GM12878 (cell line): Measurements from ENCODE around the gene NDC80. TPM values are rescaled to one million over a fixed set of nuclear protein-coding genes. Genes with fewer than 3 reads are reported as not detected.

Experiments used
- ATAC-seq: fragments of 200-7000 bp; cut with Tn5 transposase; 3 replicates; pipeline ENCODE4 v1.9.1; 2020; ENCODE audit warnings: mild to moderate bottlenecking, moderate library complexity
- BruUV-seq: library from RNA; stranded (reverse); fragments of 400-500 nt; replicated peaks from 2 replicates; lab custom pipeline; 2021; lab: Mats Ljungman, UMichigan
- CTCF ChIA-PET: fragments of 300-600 bp; sonication (Branson Sonifier 250); formaldehyde crosslinking; extraction: SDS; loops from one replicate; lab custom pipeline; 2021; ENCODE audit warnings: inconsistent platforms; lab: Yijun Ruan, JAX
- POLR2A ChIA-PET: fragments of 350-600 bp; formaldehyde crosslinking; extraction: SDS; loops from one replicate; lab custom pipeline; 2021; ENCODE audit warnings: inconsistent platforms; lab: Charles Lee
- RAD21 ChIA-PET: fragments of 300-600 bp; sonication (Branson Sonifier 250); formaldehyde crosslinking; loops from one replicate; lab custom pipeline; 2023; ENCODE audit warnings: antibody characterized with exemption; ENCODE audit not compliant: unreplicated experiment; lab: Charles Lee
- SMC1A ChIA-PET: fragments of 300-600 bp; sonication (Branson Sonifier 250); formaldehyde crosslinking; loops from one replicate; lab custom pipeline; 2023; ENCODE audit not compliant: unreplicated experiment, uncharacterized antibody; lab: Charles Lee
- DNase-seq: peaks from one replicate; pipeline ENCODE4 v3.0.0-alpha.2; 2011; ENCODE audit warnings: low read depth, low spot score
- FAIRE-seq: peaks from 3 replicates; lab custom pipeline; 2011; peaks lifted over from hg19 to GRCh38; lab: Jason Lieb, UNC
- H2AFZ ChIP-seq: 2 replicates; pipeline ENCODE4 v1.6.0; 2011; ENCODE audit warnings: low read depth, low read length, control low read depth; ENCODE audit not compliant: control insufficient read depth
- H3K27ac ChIP-seq: 2 replicates; pipeline ENCODE4 v1.5.1; 2011; ENCODE audit warnings: control low read depth; ENCODE audit not compliant: control insufficient read depth, insufficient read depth
- H3K27me3 ChIP-seq, 2 experiments: replicated peaks in 1 of 2; 2 replicates each; pipeline versions ENCODE4 v1.6.0 to v1.6.1; 2011; ENCODE audit warnings: low read length in 1 of 2; ENCODE audit not compliant: control insufficient read depth in 2 of 2, insufficient read depth in 2 of 2
- H3K36me3 ChIP-seq, 2 experiments: 2 replicates each; pipeline ENCODE4 v1.5.1; 2011; ENCODE audit warnings: low read length in 1 of 2; ENCODE audit not compliant: control insufficient read depth in 2 of 2, insufficient read depth in 2 of 2
- H3K4me1 ChIP-seq: 2 replicates; pipeline ENCODE4 v1.6.1; 2011; ENCODE audit warnings: mild to moderate bottlenecking, low read length, moderate library complexity, mixed read lengths; ENCODE audit not compliant: control insufficient read depth, insufficient read depth
- H3K4me2 ChIP-seq: 2 replicates; pipeline ENCODE4 v1.6.0; 2011; ENCODE audit warnings: control low read depth; ENCODE audit not compliant: control insufficient read depth, insufficient read depth
- H3K4me3 ChIP-seq: fragments of 200-600 bp; sonication (generic); 2 replicates; pipeline ENCODE4 v1.5.1; 2016
- H3K79me2 ChIP-seq: 2 replicates; pipeline ENCODE4 v1.6.0; 2011; ENCODE audit warnings: low read length; ENCODE audit not compliant: control insufficient read depth, insufficient read depth
- H3K9ac ChIP-seq: 2 replicates; pipeline ENCODE4 v1.8.0; 2011; ENCODE audit warnings: low read length, control low read depth, mixed read lengths; ENCODE audit not compliant: control insufficient read depth, insufficient read depth
- H3K9me3 ChIP-seq: replicated peaks from 3 replicates; pipeline ENCODE4 v1.5.1; 2011; ENCODE audit warnings: mild to moderate bottlenecking, low read length; ENCODE audit not compliant: control insufficient read depth, insufficient read depth
- H4K20me1 ChIP-seq: 2 replicates; pipeline ENCODE4 v1.6.0; 2011; ENCODE audit not compliant: control insufficient read depth, insufficient read depth
- ATF3 ChIP-seq: IDR thresholded peaks from 2 replicates; pipeline ENCODE4 v1.6.1; 2011; ENCODE audit warnings: low read depth, mild to moderate bottlenecking, low read length, moderate library complexity, borderline replicate concordance; ENCODE audit errors: extremely low read depth
- CEBPB ChIP-seq, 2 experiments: fragments of 150-350 bp in 1 of 2; IDR thresholded peaks; 2 replicates each; pipeline ENCODE4 v1.6.1; 2012 to 2014; ENCODE audit warnings: low read depth in 2 of 2, low read length in 2 of 2, borderline replicate concordance in 1 of 2, inconsistent platforms in 1 of 2
- CHD2 ChIP-seq: IDR thresholded peaks from 2 replicates; pipeline ENCODE4 v1.6.1; 2011; ENCODE audit warnings: low read depth, low read length, improper control_type of control experiment, borderline replicate concordance
- CTCF ChIP-seq, 3 experiments: IDR thresholded peaks in 2 of 3; conservative IDR thresholded peaks in 1 of 3; 2 replicates each; pipeline ENCODE4 v1.5.1; 2011; ENCODE audit warnings: low read depth in 3 of 3, low read length in 3 of 3, mild to moderate bottlenecking in 3 of 3, control low read depth in 2 of 3, moderate library complexity in 2 of 3, inconsistent platforms in 1 of 3, mixed read lengths in 1 of 3; ENCODE audit not compliant: control insufficient read depth in 2 of 3, insufficient read depth in 1 of 3; ENCODE audit errors: extremely low read depth in 1 of 3
- EZH2 ChIP-seq: IDR thresholded peaks from 2 replicates; pipeline ENCODE4 v1.6.1; 2012; ENCODE audit warnings: low read depth, mild to moderate bottlenecking, control low read depth, inconsistent platforms, low read length, borderline replicate concordance; ENCODE audit not compliant: control insufficient read depth
- HCFC1 ChIP-seq: fragments of 150-350 bp; IDR thresholded peaks from 2 replicates; pipeline ENCODE4 v1.6.1; 2014; ENCODE audit warnings: low read length
- IKZF2 ChIP-seq, 2 experiments: fragments of 450-650 bp; IDR thresholded peaks; 2 replicates each; pipeline ENCODE4 v1.6.1; 2017; ENCODE audit warnings: mild to moderate bottlenecking in 2 of 2, moderate library complexity in 2 of 2
- JUNB ChIP-seq: IDR thresholded peaks from 2 replicates; pipeline ENCODE4 v1.6.1; 2016; ENCODE audit warnings: antibody characterized with exemption, mild to moderate bottlenecking
- MTA2 ChIP-seq: fragments of 450-650 bp; IDR thresholded peaks from 2 replicates; pipeline ENCODE4 v1.6.1; 2016; ENCODE audit warnings: low read depth, mild to moderate bottlenecking, moderate library complexity
- NFYB ChIP-seq: IDR thresholded peaks from 2 replicates; pipeline ENCODE4 v1.6.1; 2011; ENCODE audit warnings: low read depth, mild to moderate bottlenecking, low read length, improper control_type of control experiment, moderate library complexity; ENCODE audit not compliant: insufficient read depth
- SKIL ChIP-seq: fragments of 450-650 bp; IDR thresholded peaks from 2 replicates; pipeline ENCODE4 v1.6.1; 2017; ENCODE audit warnings: mild to moderate bottlenecking, low read depth, inconsistent platforms; ENCODE audit not compliant: poor library complexity, severe bottlenecking
- STAT1 ChIP-seq: fragments of 450-650 bp; conservative IDR thresholded peaks from 2 replicates; pipeline ENCODE4 v1.6.1; 2014; ENCODE audit warnings: antibody characterized with exemption, mild to moderate bottlenecking
- TCF12 ChIP-seq: IDR thresholded peaks from 2 replicates; pipeline ENCODE4 v1.6.1; 2011; ENCODE audit warnings: low read depth, mild to moderate bottlenecking, low read length
- USF1 ChIP-seq: IDR thresholded peaks from 2 replicates; pipeline ENCODE4 v1.6.1; 2011; ENCODE audit warnings: borderline replicate concordance, low read depth, mild to moderate bottlenecking, moderate library complexity, mixed read lengths, low read length; ENCODE audit not compliant: insufficient read depth; ENCODE audit errors: extremely low read length
- WRNIP1 ChIP-seq: IDR thresholded peaks from 2 replicates; pipeline ENCODE4 v1.6.1; 2011; ENCODE audit warnings: low read depth, low read length, improper control_type of control experiment, borderline replicate concordance
- ZBTB33 ChIP-seq: fragments of 450-650 bp; IDR thresholded peaks from 2 replicates; pipeline ENCODE4 v1.6.1; 2017; ENCODE audit warnings: mild to moderate bottlenecking
- ZNF274 ChIP-seq: IDR thresholded peaks from one replicate; pipeline ENCODE4 v1.8.0; 2011; ENCODE audit not compliant: insufficient read length, insufficient read depth
- WGBS: methylation state at CpG from one replicate; pipeline ENCODE4 v1.1.6; 2016; ENCODE audit warnings: low lambda C conversion rate; ENCODE audit not compliant: insufficient replicate concordance, insufficient coverage; ENCODE audit errors: missing lambda C conversion rate; 5-methylcytosine and 5-hydroxymethylcytosine counted together
- in situ Hi-C: fragments of 300-500 bp; cut with MboI; formaldehyde crosslinking; loops from 9 replicates; pipeline ENCODE4 v1.14.3; 2018; ENCODE audit warnings: mixed read lengths
- intact Hi-C: fragments of 100-400 bp; cut with micrococcal nuclease; formaldehyde crosslinking; loops from one replicate; pipeline ENCODE4 v1.14.2; 2022; ENCODE audit not compliant: unreplicated experiment
- polyA plus RNA-seq, 11 experiments: library from polyadenylated mRNA; depleted of rRNA in 4 of 11; unstranded in 6 of 11; stranded (reverse) in 5 of 11; fragments of >200 nt; fragmentation: Nextera tagmentation in 4 of 11; fragmentation: Illumina TruSeq in 1 of 11; extraction: Ambion mirVana in 4 of 11; extraction: Trizol in 1 of 11; gene quantifications; 1 replicate in 1 of 11; 2 replicates in 10 of 11; pipeline versions ENCODE4 v1.2.1 to v1.2.3, GENCODE V29; 2011 to 2016; ENCODE audit warnings: inconsistent platforms in 2 of 11, missing spikeins in 2 of 11, low read depth in 1 of 11
- total RNA-seq, 4 experiments: library from RNA; depleted of rRNA in 3 of 4; stranded (reverse); fragments of >200 nt in 3 of 4; fragmentation: Illumina TruSeq in 1 of 4; extraction: Trizol in 1 of 4; gene quantifications; 2 replicates each; pipeline versions ENCODE4 v1.2.1 to v1.2.3, GENCODE V29; 2013 to 2021

NDC80 gene
- total and polyA plus RNA-seq, 10 of the 15 experiments (the other 5 are each of a cell fraction or from before 2014, with no cell fraction given) = 36.5 to 80.8 (median 54.7) TPM

- intact Hi-C loops = no loop called here
- no peaks in the 10 kb centered on the region for H3K27me3 ChIP-seq
- BruUV-seq = no TSS peak
- ATAC-seq (no peak), DNase-seq (no peak), FAIRE-seq (no peak)
- POLR2A ChIA-PET = no interaction called here
- no peaks in the 10 kb centered on the region for H3K36me3 ChIP-seq
- no peak overlapping the region for H3K4me2 ChIP-seq
- CTCF ChIA-PET = interaction anchor here (0.6 to 1.9 kb wide), 5 partner anchors 7 to 1200 kb away, joined by 3 to 10 read pairs (median 3); no protein-coding TSS in a partner anchor
- H3K79me2 ChIP-seq = no peaks in the 10 kb centered on the region
- no peaks in the 10 kb centered on the region for H4K20me1 ChIP-seq
- H3K4me1 ChIP-seq = no peaks in the 10 kb centered on the region
- in situ Hi-C loops = loop anchor here (5.0 to 10.0 kb wide), 3 partner anchors 222 to 1690 kb away; no protein-coding TSS in a partner anchor
- H3K27ac ChIP-seq = no peak overlapping the region
- no peak overlapping the region for H3K9ac ChIP-seq
- no peak overlapping the region for H2AFZ ChIP-seq
- WGBS = 99% methylated on average over 4 of the region's 4 CpGs
- SMC1A ChIA-PET = interaction anchor here (0.7 to 1.9 kb wide), 6 partner anchors 8 to 1689 kb away, joined by 3 to 5 read pairs (median 3); no protein-coding TSS in a partner anchor
- H3K4me3 ChIP-seq = no peak overlapping the region
- RAD21 ChIA-PET = interaction anchor here (2.7 kb wide), 1 partner anchor 12 kb away, joined by 6 read pairs; no protein-coding TSS in a partner anchor
- no peaks in the 10 kb centered on the region for H3K9me3 ChIP-seq
- no peak for TF ChIP-seq EZH2
- no peak for TF ChIP-seq MTA2
- no peak for TF ChIP-seq STAT1
- no peak for TF ChIP-seq ATF3
- no peak for TF ChIP-seq IKZF2 (IDR thresholded peaks at IDR 0.05)
- no peak for TF ChIP-seq JUNB
- no peak for TF ChIP-seq CHD2
- no peak for TF ChIP-seq CEBPB (IDR thresholded peaks at IDR 0.05; ENCODE audit: borderline replicate concordance in 1 of 2, low read depth in 2 of 2, low read length in 2 of 2)
- TF ChIP-seq CTCF (IDR thresholded peaks at IDR 0.05 in 2 of 3, conservative IDR thresholded peaks at IDR 0.05 in 1 of 3; ENCODE audit: control insufficient read depth in 2 of 3, extremely low read depth in 1 of 3, insufficient read depth in 1 of 3, low read depth in 3 of 3, low read length in 3 of 3) = no peak
- no peak for TF ChIP-seq NFYB
- no peak for TF ChIP-seq WRNIP1
- TF ChIP-seq USF1 = no peak
- no peak for TF ChIP-seq HCFC1
- no peak for TF ChIP-seq TCF12
- no peak for TF ChIP-seq ZBTB33
- no peak for TF ChIP-seq ZNF274
- no peak for TF ChIP-seq SKIL
Observed at GRCh38 chr18:2554696-2555095, 16.7 kb upstream of the NDC80 start.
